Measurements from ENCODE around the gene GRIP2. TPM values are rescaled to one million over a fixed set of nuclear protein-coding genes. Genes with fewer than 3 reads are reported as not detected.

GRIP2 gene
- total RNA-seq, 1 experiment from 2014 or later = not detected

GRCh38 chr3:14586611-14587010 lies 46.5 kb upstream of the GRIP2 start:
- Mint-ChIP-seq H3K27me3 (ENCODE audit: insufficient read depth, unreplicated experiment) (peaks cover 38% of the 10 kb centered on the region), H3K36me3 (ENCODE audit: insufficient read depth, unreplicated experiment) (no peaks in the 10 kb centered on the region), H3K4me1 (ENCODE audit: insufficient read depth, unreplicated experiment) (peaks cover 8% of the 10 kb centered on the region), H3K9me3 (ENCODE audit: unreplicated experiment) (no peaks in the 10 kb centered on the region), H3K27ac (ENCODE audit: low read depth, unreplicated experiment) (no peak overlapping the region), H3K4me3 (ENCODE audit: unreplicated experiment) (no peak overlapping the region)
- ChIA-PET POLR2A (no interaction called here), CTCF (no interaction called here)
- no peak for TF ChIP-seq CTCF (IDR thresholded peaks at IDR 0.05; ENCODE audit: unreplicated experiment)
- BruUV-seq (replicated peaks) = no TSS peak
- intact Hi-C loops (cut with micrococcal nuclease) = no loop called here
- DNase-seq (ENCODE audit: unreplicated experiment) = no peak

GRCh38 chr3:14583548-14584091 lies 43.5 kb upstream of the GRIP2 start:
- no peak overlapping the region for H3K4me3 Mint-ChIP-seq (ENCODE audit: unreplicated experiment)
- H3K27ac Mint-ChIP-seq (ENCODE audit: low read depth, unreplicated experiment) = no peak overlapping the region
- DNase-seq (ENCODE audit: unreplicated experiment) = no peak
- intact Hi-C loops (cut with micrococcal nuclease) = no loop called here
- peaks cover 28% of the 10 kb centered on the region for H3K27me3 Mint-ChIP-seq (ENCODE audit: insufficient read depth, unreplicated experiment)
- no peaks in the 10 kb centered on the region for H3K9me3 Mint-ChIP-seq (ENCODE audit: unreplicated experiment)
- peaks cover 8% of the 10 kb centered on the region for H3K4me1 Mint-ChIP-seq (ENCODE audit: insufficient read depth, unreplicated experiment)
- no peak for TF ChIP-seq CTCF (IDR thresholded peaks at IDR 0.05; ENCODE audit: unreplicated experiment)
- no peaks in the 10 kb centered on the region for H3K36me3 Mint-ChIP-seq (ENCODE audit: insufficient read depth, unreplicated experiment)
- POLR2A ChIA-PET = no interaction called here
- CTCF ChIA-PET = interaction anchor here (0.7 kb wide), 1 partner anchor 74 kb away, joined by 4 read pairs; no protein-coding TSS in a partner anchor
- no TSS peak for BruUV-seq (replicated peaks)

- H3K27me3 Mint-ChIP-seq (ENCODE audit: insufficient read depth, unreplicated experiment) = peaks cover 44% of the 10 kb centered on the region
- TF ChIP-seq CTCF (IDR thresholded peaks at IDR 0.05; ENCODE audit: unreplicated experiment) = no peak
- ChIA-PET CTCF (no interaction called here), POLR2A (interaction anchor here (0.7 kb wide), 1 partner anchor 293 kb away, joined by 3 read pairs; no protein-coding TSS in a partner anchor)
- no peaks in the 10 kb centered on the region for H3K4me1 Mint-ChIP-seq (ENCODE audit: insufficient read depth, unreplicated experiment)
- no TSS peak for BruUV-seq (replicated peaks)
- intact Hi-C loops (cut with micrococcal nuclease) = no loop called here
- no peak overlapping the region for H3K4me3 Mint-ChIP-seq (ENCODE audit: unreplicated experiment)
- DNase-seq (ENCODE audit: unreplicated experiment) = no peak
- no peaks in the 10 kb centered on the region for H3K36me3 Mint-ChIP-seq (ENCODE audit: insufficient read depth, unreplicated experiment)
- H3K9me3 Mint-ChIP-seq (ENCODE audit: unreplicated experiment) = no peaks in the 10 kb centered on the region
- H3K27ac Mint-ChIP-seq (ENCODE audit: low read depth, unreplicated experiment) = no peak overlapping the region
These were observed 41.9 kb upstream of the GRIP2 start for GRCh38 chr3:14582045-14582410.

- no peak for TF ChIP-seq CTCF (IDR thresholded peaks at IDR 0.05; ENCODE audit: unreplicated experiment)
- no peaks in the 10 kb centered on the region for H3K4me1 Mint-ChIP-seq (ENCODE audit: insufficient read depth, unreplicated experiment)
- ChIA-PET POLR2A (no interaction called here), CTCF (no interaction called here)
- H3K9me3 Mint-ChIP-seq (ENCODE audit: unreplicated experiment) = no peaks in the 10 kb centered on the region
- no peak overlapping the region for H3K27ac Mint-ChIP-seq (ENCODE audit: low read depth, unreplicated experiment)
- no peaks in the 10 kb centered on the region for H3K36me3 Mint-ChIP-seq (ENCODE audit: insufficient read depth, unreplicated experiment)
- DNase-seq (ENCODE audit: unreplicated experiment) = no peak
- BruUV-seq (replicated peaks) = no TSS peak
- no peak overlapping the region for H3K4me3 Mint-ChIP-seq (ENCODE audit: unreplicated experiment)
- peaks cover 49% of the 10 kb centered on the region for H3K27me3 Mint-ChIP-seq (ENCODE audit: insufficient read depth, unreplicated experiment)
- intact Hi-C loops (cut with micrococcal nuclease) = no loop called here
These were observed 41.3 kb upstream of the GRIP2 start for GRCh38 chr3:14581334-14582044.

Measured in MCF 10A (cell line).